GM18499 (cell line): Measurements from ENCODE around the gene MTG2.

ENCODE experiments used
- ATAC-seq: cut with Tn5 transposase; IDR thresholded peaks from one replicate; pipeline ENCODE4 v1.9.1; 2021; ENCODE audit warnings: moderate number of reproducible peaks; ENCODE audit not compliant: insufficient read depth, unreplicated experiment

Gene MTG2

GRCh38 chr20:62178316-62179161, 4.3 kb upstream of the MTG2 start:
- ATAC-seq, result no peak

DNA sequence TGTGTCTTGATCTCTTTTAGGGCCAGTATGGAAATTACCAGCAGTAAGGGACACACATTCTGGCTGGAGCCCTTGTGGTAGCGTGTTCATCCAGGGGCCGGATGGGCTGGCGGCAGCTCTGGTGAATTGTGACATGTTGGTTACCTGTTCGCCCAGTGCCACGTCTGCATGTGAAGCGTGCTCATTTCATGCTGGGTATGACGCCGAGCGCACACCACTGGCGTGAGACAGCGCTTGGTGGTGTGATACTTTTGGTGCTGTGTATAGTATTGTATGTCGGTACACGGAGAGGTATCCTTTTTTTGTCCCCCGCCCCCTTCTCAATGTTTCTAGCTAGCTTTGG, 3.7 kb upstream of the MTG2 start:
- ATAC-seq, result no peak

DNA sequence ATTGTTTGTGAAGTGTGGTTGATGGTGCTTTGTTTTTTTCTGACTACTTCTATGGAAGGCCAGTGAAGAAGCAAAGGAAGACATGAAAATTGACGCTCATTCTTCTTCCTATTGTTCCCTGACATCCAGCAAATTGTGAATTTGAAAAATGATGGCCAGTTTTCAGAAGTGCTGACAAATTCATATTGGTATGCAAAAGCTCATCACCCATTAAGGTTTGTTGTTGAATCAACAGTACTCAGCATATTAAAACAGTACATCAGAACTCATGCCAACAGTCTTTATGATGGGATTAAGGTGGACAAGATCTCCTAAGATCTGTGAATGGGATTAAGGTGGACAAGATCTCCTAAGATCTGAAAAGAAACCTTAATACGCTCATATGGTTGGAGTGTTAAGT, 1.0 kb upstream of the MTG2 start:
- no peak for ATAC-seq

GRCh38 chr20:62183426-62184142, 756 bp downstream of the MTG2 start:
- ATAC-seq, result no peak

DNA sequence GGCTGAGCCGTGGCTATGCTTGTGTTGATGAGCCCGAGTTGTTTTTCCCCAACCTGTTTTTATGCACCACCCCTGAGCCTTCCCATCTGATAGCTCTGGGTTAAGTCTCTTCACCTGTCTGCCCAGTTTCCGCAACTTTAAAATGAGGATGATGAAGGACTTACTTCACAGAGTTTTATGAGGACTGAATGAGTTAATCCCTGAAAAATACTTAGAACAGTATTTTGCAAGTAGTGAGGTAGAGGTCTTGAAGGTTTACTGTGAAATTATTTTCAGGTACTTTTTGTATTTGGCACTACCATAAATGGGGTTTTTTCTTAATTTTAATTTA, 3.2 kb downstream of the MTG2 start:
- ATAC-seq, result no peak

DNA sequence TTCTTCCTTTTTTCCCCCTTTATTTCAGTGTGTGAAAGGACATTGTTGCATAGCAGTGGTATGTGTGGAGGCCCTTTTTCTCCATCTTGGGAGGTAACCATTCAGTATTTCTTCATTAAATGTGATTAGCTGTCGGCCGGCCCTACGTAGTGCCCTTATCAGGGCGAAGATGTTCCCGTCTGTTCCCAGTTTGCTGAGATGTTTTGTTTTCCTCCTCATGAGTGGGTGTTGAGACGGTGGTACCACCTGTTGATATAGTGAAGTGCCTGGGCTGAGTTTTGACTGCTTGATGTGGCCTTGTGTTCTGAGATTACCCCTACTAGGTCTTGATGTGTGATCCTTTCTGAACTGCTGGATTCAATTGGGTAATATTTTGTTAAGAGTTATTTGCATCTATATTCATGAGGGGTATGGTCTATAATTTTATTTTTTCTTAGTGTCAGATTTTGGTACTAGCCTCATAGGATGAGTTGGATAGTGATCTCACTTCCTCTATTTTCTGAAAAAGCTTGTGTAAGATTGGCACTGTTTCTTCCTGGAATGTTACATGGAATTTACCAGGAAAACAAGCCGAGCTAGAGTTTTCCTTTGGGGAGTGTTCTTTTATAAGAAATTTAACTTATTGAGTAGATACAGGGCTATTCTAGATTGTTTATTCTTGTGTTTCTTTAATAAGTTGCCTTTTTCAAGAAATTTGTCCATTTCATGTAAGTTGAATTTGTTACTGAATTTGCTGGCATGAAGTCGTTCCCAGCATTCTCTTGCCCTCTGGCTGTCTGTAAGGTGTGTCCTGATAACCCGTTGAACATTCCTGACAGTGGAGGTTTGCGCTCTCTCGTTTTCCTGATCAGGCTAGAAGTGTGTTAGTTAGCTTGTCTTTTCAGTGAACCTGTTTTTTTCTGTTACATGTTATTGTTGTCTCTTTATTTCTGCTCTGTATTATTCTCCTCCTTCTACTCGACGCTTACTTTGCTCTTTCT, 4.3 kb downstream of the MTG2 start:
- ATAC-seq, result no peak

DNA sequence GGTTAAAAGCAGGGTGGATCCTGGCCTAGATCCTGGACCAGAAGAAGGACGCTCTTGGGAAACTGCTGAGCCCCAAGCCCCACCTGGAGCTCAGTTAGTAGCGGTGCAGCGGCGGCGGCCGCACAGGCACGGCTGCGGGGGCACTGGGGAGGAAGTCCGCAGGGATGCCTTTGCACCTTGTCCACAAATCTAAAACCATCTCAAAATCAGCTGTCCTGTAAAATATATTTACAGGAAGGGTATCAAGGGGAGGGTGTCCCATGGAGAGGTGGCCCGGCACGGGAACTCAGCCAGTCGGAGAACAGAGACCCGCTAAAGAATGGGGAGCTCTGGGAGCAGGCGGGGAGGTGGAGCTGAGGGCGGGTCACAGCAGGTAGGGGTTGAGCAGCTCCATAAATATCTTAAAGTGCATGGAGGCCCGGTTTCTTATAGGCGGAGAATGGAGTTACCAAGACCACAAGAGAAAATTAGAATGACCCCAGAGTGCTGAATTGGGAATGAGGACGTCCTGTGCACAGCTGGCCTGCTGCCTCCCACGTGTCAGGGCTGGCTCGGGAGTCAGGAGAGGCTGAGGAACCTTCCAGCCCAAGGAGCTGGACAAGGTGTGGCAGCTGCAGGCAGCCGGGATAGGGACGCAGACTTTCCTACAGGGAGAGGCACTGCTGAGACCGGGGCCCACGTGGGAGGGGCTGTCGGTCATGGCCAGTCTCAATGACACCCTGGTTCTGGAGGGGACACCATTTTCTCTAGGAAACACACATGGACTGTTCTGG, 8.0 kb downstream of the MTG2 start:
- ATAC-seq, result no peak

DNA sequence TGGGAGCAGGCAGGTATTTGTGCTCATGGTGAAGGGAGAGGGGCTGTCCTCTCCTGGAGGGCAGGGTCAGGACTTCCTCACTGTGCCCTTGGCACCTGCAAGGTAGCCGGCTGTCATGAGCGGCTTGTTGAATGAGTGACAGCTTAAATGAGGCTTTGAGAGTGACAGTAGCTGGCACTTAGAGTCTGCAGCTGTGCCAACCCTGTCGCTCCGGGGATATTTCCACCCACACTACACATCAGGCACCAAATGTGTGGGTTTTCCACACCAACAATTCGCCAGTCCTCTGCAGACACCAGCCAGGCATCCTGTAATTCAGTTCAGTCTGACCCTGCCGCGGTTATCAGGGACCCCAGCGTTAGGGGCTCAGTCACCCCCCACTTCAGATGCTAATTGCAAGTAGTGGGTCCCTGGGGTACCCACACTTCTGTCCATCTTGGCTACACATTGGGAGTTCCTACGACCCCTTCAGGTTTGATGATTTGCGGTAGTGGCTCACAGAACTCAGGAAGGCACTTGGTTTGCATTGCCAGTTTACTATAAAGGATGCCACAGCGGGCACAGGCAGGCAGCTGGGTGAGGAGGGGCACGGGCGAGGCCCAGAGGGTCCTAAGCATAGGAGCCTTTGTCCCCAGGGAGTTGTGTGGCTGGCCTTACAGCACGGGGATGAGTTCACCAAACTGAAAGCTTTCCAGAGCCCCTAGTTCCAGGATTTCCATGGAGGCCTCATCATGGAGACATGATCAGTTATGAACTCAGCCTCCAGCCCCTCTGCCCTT, 9.1 kb downstream of the MTG2 start:
- ATAC-seq, result no peak

GRCh38 chr20:62192635-62193034, 9.8 kb downstream of the MTG2 start:
- no peak for ATAC-seq

DNA sequence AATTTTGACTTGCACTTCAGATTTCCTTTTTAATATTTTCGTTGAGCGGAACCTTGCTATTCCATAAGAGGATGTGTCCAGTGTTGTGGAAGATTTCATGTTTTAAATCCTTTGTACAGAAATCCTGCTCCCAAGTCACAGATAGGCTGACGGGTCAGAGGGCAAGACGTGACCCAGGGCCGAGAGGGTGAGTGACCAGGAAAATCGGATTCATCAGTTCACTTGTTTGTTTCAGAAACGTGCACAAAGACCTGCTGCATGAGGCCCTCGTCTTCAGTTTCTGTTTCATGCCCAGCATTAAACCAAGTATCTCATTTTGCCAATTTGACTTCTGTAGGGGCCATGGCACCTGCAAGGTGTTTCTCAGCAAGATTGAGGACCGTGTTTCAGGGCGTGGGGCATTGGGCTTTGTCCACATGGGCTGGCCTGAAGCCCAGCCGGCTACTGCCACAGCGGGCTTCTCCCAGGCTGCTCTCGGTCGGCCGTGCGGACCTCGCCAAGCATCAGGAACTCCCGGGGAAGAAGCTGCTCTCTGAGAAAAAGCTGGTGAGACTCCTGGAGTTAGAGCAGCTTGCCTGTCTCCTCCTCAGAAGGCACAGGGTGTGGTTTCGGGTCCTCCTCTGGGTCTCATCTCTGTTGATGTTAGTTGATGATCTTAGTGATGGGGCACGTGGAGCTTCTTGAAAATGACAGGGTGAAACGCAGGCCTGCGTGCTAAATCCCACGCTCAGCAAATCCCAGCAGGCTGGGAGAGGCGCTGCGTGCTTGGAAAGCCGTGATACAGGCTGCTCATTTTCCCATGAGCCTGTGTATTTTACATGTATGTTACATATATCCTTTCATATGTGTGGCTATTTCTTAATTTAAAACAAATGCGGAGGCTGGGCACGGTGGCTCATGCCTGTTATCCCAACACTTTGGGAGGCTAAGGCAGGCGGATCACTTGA, 10.5 kb downstream of the MTG2 start:
- no peak for ATAC-seq

- no peak for ATAC-seq
Measured at GRCh38 chr20:62195075-62195405, 12.2 kb downstream of the MTG2 start.

GRCh38 chr20:62195736-62196135, 12.9 kb downstream of the MTG2 start:
- no peak for ATAC-seq

GRCh38 chr20:62196286-62196685, 13.5 kb downstream of the MTG2 start:
- no peak for ATAC-seq

DNA sequence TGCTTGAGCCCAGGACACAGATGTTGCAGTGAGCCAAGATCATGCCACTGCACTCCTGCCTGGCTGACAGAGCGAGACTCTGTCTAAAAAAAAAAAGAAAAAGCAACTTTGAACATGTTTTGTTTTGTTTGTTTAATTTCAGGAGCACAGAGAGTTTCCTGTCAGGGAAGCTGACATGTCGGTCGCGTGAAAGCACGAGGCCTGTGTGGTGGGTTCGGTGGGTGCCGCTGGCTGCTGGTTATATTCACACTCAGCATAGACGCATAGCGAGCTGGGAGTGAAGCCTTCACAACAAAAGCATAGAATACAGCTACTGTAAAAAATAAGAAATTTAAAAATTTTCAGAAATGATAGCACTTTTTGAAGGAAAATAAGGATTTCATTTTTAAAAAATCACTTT, 14.5 kb downstream of the MTG2 start:
- no peak for ATAC-seq

GRCh38 chr20:62197801-62198200, 15.0 kb downstream of the MTG2 start:
- no peak for ATAC-seq

GRCh38 chr20:62198496-62198895, 15.7 kb downstream of the MTG2 start:
- ATAC-seq, result no peak

- ATAC-seq, result no peak
Measured at GRCh38 chr20:62198931-62199330, 16.1 kb downstream of the MTG2 start.

GRCh38 chr20:62200491-62201172, 17.8 kb downstream of the MTG2 start:
- ATAC-seq, result no peak
